ENCODE data around the gene GATA3.

The GATA3 gene

DNA sequence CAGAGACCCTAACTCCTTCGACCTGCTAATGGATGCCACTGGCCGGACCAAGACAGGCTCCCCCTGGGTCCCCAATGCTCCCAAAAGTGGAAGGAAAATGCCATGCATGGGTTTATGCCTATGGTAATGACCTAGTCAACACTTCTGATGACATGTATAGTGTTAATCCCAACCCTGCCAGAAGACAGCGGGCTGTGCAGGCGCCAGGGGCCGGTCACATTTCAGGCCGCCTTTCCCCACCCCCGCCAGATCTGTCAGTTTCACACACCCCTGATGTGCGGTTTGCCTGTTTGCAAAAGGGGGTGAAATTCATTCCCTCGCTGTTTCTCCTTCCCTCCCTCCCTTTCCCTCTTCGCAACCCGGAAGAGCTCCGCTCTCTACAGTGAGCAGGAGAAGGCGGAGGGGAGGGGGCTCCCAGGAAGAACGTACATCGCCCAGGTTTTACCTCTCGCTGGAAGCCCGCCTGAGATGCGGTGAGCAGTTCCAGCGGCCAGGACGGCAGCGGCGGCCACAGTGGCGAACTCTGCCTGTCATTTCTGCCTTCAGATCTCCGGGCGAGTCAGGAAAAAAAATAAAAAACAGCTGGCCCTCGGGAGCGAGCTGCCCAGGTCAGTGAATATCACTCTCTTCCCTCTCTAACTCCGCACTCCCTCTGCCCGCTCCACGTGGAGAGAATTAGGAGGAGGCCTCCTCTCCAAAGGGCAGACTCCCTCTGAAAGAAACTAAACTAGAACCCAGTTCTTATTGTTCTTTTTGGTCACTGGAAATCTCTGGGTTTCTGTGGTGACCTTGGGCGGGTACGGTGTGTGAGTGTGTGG lies 9.4 kb upstream of the GATA3 start:
- Histone ChIP-seq H3K4me1 (ENCODE audit: insufficient read depth, poor library complexity, severe bottlenecking) (no peaks in the 10 kb centered on the region), H3K27me3 (ENCODE audit: insufficient read depth, poor library complexity, severe bottlenecking) (no peaks in the 10 kb centered on the region), H3K9me3 (ENCODE audit: severe bottlenecking) (no peaks in the 10 kb centered on the region), H3K27ac (ENCODE audit: poor library complexity, severe bottlenecking) (no peak overlapping the region), H3K4me3 (ENCODE audit: severe bottlenecking) (peak overlapping the region; percentile 17), H3K36me3 (ENCODE audit: low read depth) (no peaks in the 10 kb centered on the region)
- ATAC-seq (ENCODE audit: low read depth) (peak; percentile 31; the same call in 2 of the 3 replicates), DNase-seq (ENCODE audit: low spot score) (no peak)
- TF ChIP-seq, protein P1, sequence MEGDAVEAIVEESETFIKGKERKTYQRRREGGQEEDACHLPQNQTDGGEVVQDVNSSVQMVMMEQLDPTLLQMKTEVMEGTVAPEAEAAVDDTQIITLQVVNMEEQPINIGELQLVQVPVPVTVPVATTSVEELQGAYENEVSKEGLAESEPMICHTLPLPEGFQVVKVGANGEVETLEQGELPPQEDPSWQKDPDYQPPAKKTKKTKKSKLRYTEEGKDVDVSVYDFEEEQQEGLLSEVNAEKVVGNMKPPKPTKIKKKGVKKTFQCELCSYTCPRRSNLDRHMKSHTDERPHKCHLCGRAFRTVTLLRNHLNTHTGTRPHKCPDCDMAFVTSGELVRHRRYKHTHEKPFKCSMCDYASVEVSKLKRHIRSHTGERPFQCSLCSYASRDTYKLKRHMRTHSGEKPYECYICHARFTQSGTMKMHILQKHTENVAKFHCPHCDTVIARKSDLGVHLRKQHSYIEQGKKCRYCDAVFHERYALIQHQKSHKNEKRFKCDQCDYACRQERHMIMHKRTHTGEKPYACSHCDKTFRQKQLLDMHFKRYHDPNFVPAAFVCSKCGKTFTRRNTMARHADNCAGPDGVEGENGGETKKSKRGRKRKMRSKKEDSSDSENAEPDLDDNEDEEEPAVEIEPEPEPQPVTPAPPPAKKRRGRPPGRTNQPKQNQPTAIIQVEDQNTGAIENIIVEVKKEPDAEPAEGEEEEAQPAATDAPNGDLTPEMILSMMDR (IDR thresholded peaks at IDR 0.05; ENCODE audit: poor library complexity, severe bottlenecking): no peak

DNA sequence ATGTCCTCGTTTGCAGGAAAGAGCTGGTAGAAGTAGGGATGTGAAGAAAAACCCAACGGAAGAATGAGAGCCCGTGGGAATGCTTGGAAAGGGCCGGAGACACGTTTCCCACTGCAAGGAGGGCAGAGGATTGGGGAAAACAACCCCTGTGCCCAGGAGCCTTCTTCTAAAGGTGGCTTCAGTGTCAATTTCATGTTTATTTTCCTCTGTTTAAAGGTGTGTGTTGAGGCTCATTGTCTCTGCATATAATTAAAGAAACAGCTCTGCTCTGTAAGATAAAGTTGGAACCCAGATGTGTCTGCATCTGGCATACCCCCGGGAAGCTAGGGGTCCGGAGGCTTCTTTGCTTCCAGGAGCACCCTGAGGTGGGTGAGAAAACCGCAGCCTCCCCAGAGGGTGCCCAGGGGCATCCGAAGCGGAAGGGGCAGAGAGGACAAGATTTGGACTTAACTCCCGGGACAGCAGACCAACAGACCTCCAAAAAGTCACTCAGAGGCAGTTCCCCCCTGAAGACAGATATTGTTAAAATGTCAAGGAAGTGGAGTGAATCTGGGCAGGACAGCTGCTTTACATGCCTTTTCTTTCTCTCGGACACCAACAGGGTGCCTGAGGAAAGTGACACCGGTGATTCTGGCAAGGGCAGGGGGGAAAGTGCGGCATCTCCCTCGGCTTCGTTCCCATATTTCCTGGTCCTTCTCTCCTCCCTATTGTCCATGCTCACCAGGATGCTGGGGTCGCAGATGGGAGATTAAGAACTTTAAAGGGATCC lies 8.6 kb upstream of the GATA3 start:
- DNase-seq (ENCODE audit: low spot score): no peak
- Histone ChIP-seq H3K4me3 (ENCODE audit: severe bottlenecking) (peak overlapping the region; percentile 17), H3K9me3 (ENCODE audit: severe bottlenecking) (no peaks in the 10 kb centered on the region), H3K4me1 (ENCODE audit: insufficient read depth, poor library complexity, severe bottlenecking) (no peaks in the 10 kb centered on the region), H3K27ac (ENCODE audit: poor library complexity, severe bottlenecking) (no peak overlapping the region), H3K27me3 (ENCODE audit: insufficient read depth, poor library complexity, severe bottlenecking) (no peaks in the 10 kb centered on the region), H3K36me3 (ENCODE audit: low read depth) (no peaks in the 10 kb centered on the region)
- ATAC-seq (ENCODE audit: low read depth): no peak
- TF ChIP-seq, protein P1 (IDR thresholded peaks at IDR 0.05; ENCODE audit: poor library complexity, severe bottlenecking): no peak

DNA sequence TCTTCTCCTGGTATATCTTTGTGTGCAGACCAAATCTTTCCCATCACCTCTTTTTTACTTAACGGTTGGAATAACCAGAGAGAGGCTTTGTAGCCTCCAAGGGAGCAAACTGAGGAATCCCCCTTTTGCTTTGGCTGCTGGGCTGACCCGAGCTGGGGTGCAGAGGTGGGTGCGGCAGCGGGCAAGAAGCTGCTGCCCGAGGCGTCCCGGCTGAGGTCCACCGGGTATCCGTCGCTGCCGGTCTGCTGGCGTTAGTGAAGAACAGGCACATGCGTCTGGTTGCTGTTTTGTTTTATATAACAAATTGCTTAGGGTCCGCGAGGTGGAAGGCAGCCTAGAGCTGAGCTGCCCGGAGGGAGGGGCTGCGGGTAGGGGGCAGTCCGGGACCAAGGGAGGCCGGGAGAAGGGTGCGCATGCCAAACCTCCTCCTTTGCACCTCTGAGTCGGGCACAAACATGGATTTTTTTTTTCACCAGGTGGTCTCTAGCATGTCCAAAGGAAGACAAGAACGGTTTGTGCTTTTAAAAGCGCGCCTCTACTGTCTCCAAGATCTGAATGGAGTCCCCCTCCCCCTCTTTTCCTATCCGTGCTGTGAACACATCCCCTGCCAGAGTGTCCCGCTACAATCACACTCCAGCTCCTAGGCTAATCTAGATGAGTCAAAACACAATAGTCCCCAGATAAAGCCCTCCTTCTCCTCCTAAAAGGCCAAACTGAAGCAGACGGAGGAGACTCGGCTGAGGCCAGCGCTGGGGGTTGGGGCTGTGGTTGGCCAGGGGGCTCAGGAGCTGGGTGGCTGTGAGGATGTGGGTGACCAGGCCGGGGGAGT lies 6.8 kb upstream of the GATA3 start:
- Histone ChIP-seq H3K4me3 (ENCODE audit: severe bottlenecking) (no peak overlapping the region), H3K27me3 (ENCODE audit: insufficient read depth, poor library complexity, severe bottlenecking) (no peaks in the 10 kb centered on the region), H3K4me1 (ENCODE audit: insufficient read depth, poor library complexity, severe bottlenecking) (no peaks in the 10 kb centered on the region), H3K36me3 (ENCODE audit: low read depth) (no peaks in the 10 kb centered on the region), H3K9me3 (ENCODE audit: severe bottlenecking) (no peaks in the 10 kb centered on the region), H3K27ac (ENCODE audit: poor library complexity, severe bottlenecking) (no peak overlapping the region)
- no peak for DNase-seq (ENCODE audit: low spot score)
- TF ChIP-seq, protein P1 (IDR thresholded peaks at IDR 0.05; ENCODE audit: poor library complexity, severe bottlenecking): no peak
- ATAC-seq (ENCODE audit: low read depth): no peak

DNA sequence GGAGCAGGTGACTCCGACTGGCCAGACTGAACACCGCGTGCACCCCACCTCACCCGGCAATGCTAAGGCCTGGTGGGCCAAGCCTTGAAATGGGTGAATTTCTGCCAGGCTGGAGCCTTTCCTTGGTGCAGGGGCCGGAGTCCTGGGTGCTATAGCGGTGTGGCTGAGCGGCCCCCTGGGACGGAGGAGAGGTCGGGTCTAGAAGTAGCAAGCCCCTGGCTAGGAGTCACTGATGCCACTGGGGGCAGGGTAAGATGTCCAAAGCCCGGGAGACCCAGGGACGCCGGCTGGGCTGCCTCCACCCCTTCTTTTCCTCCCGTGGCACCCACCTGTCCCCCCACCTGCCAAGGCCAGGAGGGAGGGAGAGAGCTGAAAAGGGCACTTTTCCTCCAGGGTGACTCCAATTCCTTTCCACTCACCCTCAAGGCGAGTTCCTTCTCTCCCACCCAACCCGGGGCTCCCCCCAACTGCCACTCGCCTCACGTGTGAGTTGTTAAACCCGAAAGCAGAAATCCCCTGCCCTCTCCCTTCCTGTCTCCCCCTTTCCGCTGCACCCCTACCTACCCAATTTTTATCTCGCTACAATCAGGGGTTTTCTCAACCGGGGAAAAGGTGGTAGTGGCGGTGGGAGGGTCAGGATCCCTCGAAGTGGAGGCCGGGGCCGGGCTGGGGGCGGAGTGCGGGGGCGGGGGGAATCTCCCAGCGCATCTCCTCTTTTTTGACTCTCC lies 6.0 kb upstream of the GATA3 start:
- no peaks in the 10 kb centered on the region for H3K27me3 ChIP-seq (ENCODE audit: insufficient read depth, poor library complexity, severe bottlenecking)
- no peaks in the 10 kb centered on the region for H3K36me3 ChIP-seq (ENCODE audit: low read depth)
- TF ChIP-seq, protein P1 (IDR thresholded peaks at IDR 0.05; ENCODE audit: poor library complexity, severe bottlenecking): no peak
- ATAC-seq (ENCODE audit: low read depth): no peak
- no peaks in the 10 kb centered on the region for H3K9me3 ChIP-seq (ENCODE audit: severe bottlenecking)
- no peaks in the 10 kb centered on the region for H3K4me1 ChIP-seq (ENCODE audit: insufficient read depth, poor library complexity, severe bottlenecking)
- H3K27ac ChIP-seq (ENCODE audit: poor library complexity, severe bottlenecking): no peak overlapping the region
- no peak overlapping the region for H3K4me3 ChIP-seq (ENCODE audit: severe bottlenecking)
- no peak for DNase-seq (ENCODE audit: low spot score)

Data from RWPE2 (cell line).